Glomerular visceral epithelial cell (primary cell): ENCODE measurements around the gene KIAA1217.
"Not testable (repeated sequence)": the region's sequence is repeated elsewhere in the genome, so short reads cannot be mapped to it uniquely, and the experiment has no call there.

Source experiments
- DNase-seq: peaks from one replicate; pipeline ENCODE4 v3.0.0-alpha.2; 2016; ENCODE audit errors: extremely low spot score

KIAA1217 gene

DNA sequence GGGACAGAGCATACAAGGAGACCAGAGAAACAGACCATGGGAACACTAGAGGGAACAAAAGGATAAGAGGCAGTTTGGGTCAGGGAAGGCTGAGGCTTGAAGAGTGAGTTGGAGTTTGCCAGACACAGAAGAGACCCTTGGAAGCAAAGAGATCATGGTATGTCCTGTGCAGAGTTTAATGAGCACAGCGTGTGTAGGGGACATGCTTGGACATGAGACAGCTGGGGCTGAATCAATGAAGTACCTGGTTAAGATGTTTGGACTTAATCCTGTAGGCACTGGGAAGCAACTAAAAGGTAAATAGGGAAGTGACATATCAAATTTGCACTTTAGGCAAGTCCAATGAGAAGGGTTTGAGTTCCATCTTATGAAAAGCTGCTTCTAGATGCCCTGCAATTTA is 79.6 kb downstream of the KIAA1217 start:
- DNase-seq, result no peak

DNA sequence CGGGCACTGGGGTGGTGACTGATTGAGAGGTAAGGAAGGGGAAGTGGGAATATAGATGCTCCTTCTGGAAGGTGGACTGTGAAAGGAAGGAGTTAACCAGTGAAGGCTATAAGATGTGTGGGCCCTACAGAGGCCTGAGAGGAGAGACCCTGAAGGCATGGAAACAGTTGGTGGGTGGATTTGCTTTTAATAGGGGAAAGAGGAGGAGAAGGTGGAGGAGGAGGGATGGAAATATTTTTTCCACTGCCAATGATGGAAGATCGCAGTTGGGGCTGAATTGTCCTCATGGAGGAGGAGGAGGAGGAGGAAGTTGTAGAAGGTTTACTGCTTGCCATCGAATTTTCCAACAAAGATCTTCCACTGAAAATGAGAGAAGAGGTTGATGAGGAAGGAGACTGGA is 80.3 kb downstream of the KIAA1217 start:
- DNase-seq, result no peak

DNA sequence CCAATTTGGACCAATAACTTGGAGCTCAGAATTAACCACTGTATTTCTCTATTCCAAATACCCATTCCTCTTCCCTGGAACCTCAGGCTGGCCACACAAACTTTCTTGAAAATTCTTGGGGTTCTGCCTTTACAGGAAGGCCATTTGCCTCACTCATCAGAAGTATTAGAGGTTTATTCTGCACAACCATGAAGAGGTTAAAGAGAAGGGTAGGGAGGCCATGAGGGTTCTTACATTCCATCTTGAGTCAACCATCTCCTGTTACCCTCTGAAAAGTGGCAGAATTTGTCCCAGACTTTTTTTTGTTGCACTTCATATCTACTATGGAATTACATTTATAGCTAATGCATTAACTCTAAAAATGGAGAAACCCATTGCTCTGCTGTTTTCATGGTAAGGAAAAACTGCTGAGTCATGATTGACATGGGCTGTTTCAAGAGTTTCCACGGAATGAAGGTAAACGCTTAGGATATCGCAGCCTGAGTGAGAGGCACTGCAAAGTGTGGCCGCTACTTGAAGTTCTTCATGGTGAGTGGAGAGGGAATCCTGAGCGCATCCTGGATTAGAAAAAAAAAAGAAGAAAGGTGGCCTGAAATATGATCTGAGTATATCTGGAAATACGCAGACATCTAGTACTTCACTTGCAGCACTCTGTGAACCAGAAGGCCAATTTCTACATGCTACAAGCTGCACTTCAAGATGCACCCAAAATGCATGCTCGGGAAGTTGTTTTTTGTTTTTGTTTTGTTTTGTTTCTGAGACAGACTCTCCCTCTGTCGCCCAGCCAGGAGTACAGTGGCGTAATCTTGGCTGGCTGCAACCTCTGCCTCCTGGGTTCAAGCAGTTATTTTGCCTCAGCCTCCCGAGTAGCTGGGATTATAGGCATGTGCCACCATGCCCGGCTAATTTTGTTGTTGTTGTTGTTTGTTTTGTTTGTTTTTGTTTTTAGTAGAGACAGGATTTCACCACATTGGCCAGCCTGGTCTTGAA is 83.7 kb downstream of the KIAA1217 start:
- DNase-seq, result no peak

DNA sequence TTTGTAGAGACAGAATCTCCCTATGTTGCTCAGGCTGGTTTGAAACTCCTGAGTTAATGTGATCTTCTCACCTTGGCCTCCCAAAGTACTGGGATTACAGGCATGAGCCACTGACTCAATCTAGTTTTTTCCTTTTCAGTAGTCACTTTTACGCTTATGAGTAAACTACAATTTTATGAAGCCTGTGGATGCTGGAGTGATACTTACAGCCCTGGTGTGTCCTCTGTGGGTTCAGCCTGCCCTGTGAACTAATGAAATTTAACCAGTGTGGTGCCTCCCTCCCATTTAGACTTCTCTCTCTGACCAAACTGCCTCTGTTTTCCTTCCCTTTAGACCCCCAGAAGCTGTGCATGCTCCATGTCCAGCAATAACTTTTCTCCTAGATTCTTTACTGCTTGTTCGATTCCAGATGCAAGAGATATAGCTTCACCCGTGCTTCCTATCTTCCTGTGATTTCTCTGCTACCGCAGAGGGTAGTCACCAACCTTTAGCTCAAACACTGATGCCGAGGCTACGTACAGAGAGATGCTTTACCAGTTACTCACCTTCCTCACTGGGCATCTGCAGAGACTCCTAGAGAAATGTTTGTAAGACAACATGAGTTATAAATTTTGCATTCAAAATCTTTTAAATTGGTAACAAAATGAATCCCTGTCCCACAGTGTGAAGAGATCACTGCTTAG is 90.8 kb downstream of the KIAA1217 start:
- peak; percentile 35 for DNase-seq

DNA sequence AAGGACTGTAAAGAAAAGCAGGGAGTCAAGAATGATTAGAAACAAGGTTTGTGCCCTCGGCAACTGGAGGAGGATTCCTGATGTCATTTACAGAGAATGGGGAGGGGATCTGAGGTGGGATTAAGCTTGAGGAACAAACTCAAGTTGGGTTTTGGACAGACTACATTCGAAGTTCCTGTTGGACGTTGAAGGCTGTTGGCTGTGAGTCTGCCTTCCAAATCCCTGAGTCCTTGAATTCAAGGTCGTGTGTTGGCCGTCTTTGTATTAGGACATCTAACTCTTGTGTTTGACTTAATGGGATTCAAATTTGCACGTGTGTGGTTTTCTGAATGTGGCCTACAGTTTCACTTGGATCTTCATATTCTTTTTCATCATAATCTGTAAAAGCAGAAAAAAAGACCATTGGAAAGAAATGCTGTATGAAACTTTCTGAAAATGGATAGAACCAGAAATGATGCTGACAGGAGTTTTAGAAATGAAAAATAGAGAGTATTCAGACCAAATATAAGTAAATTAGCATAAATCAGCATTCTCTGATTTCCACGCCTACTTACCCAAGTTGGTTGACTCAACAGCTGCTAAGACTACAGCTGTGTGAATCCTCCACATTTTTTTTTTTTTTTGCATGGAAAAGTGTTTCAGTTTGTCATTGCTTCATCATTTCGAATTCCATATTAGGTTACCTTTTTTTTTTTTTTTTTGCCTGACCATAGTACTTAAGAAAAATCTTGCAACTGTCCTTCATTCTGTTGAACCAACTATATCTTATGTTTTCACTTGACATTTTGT is 94.8 kb downstream of the KIAA1217 start:
- DNase-seq, result no peak

DNA sequence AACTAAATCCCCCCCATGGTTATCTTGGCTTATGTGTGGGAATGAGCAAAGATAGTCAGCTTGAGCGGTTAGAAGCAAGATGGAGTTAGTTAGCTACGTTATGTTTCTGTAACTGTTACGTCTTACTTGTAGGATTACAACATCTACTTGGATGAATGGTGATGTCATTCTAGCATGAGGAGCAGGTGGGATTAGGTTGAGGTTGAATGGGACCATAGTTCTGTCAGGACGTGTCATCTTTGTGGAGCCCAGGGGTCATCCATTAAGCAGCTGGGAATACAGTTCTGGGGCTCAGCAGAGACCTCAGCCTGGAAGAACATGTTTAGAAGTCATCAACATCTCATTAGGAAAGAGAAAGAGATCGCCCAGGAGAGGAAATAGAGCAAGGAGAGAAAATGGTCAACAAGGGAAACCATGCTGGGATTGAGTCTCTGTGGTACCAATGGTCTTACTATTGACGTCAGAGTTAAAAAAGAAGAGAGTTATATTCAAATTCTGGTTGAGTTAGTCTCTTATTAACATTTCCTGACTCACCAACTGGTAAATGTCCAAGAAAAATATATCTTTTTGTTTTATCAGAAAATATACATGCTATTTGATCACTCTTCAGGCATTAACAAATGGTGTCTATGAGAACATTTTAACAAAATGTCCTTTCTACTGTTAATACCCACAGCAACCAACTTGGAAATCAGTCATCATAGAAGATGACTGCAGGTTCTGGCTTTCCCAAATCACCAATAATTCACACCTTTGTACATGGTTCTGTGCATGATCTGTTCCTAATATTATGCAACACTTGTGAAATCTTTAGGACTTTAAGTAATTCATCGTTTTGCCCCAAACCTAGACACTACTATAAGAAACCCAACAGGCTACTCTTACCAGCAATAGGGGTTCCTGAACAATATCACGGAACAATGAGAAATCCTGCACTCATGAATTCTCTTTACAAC is 96.9 kb downstream of the KIAA1217 start:
- no peak for DNase-seq

DNA sequence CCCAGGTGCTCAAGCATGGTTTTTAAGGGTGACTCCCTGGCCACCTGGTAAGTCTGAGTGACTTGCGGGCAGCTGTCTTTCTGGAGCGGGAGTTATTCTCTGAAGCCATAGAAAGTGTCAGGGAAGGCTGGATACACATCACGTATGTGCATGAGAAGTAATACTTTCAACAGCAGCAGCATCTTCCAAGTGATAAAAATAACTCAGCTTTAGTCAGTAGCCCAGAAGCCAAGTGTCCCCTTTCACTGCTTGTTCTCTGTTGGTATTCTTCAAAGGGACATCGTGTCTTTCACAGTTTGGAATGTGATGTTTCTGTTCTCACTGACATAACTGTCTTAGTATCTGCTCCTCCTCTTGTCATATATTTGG is 97.6 kb downstream of the KIAA1217 start:
- DNase-seq, result no peak

DNA sequence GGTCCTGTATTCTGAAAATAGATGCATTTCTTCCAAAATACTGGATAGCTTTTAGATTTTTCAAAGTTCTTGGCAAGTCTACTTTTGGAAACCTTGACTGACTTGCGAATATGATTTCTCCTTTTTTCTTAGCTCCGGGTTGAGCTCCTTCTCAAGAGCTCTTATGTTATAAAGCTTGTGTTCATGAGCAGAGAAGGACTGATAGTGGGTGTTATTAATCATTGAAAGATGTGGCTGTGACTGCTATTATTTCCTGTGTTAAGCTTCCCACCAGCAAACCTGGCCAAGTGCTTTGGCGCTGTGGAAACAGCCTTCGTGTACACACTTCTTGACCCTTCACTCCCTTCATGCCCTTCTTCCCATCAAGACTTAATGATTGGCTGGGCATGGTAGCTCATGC is 98.2 kb downstream of the KIAA1217 start:
- no peak for DNase-seq

DNA sequence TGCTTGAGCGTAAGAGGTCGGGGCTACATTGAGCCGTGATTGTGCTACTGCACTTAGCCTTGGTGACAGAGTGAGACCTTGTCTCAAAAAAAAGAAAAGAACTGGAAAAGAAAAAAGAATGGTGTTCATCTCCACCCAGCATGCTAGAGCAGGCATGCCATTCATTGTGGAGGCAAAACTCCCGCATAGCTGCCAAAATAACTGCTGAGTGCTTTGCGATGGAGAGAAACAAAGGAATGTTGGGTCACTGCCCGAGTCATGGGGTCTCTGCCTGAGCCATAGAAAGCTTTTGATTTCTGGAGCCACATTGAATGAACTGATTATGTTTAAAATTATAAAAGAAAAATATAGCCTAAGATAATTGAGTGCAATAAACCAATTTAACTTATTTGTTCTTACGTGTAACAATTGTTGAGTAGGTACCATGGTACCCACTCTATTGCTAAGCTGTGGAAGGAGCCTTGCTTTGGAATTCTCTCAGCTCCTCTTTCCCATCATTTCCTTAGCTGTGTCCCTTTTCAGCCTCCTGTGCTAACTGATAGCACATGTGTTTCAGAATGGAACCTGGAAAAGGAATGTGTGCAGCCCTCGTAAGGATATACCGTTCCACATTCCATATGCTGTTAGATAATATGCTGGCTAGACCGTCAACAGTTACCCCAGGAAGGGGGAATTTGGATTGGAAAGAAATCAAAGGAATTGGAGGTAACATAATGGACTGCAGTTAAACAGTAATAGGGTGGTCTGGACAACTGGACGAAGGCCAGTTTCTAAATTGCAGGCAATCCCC is 99.0 kb downstream of the KIAA1217 start:
- DNase-seq, result no peak

DNA sequence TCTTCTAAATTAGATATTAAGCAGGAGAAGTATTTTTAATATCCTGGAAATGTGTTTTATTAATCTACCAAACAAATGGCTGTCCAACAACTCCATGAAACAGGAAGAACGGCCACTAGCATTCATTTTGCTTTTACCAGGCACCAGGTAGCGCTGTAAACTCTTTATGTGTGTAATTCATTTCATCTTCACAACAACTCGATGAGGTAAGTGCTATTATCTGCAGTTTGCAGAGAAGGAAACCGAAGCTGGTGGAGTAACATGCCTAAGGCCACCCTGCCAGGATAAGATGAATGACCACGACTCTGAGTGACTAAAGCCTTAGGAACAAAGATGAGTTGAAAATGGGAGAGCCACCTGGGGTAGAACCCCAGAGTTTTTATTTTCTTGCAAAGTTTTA is 101.2 kb downstream of the KIAA1217 start:
- no peak for DNase-seq

DNA sequence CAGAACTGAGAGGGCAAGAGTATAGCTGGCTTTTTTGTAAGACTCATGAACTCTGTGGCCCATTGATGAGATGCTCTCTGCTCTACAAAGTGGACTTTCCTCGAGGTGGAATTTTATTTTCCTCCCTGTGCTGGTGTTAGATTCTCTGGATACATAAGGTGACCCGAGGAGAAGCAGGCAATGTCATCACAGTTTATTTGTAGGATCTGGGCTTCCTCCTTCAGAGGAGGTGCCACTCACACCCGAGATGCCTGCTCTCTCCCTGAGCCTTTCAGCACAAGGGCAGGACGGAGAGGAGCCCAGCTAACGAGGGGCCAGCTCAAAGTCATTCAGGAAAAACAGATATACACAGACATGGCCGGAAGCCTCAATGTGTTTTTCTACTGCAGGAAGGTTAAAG is 103.0 kb downstream of the KIAA1217 start:
- no peak for DNase-seq

DNA sequence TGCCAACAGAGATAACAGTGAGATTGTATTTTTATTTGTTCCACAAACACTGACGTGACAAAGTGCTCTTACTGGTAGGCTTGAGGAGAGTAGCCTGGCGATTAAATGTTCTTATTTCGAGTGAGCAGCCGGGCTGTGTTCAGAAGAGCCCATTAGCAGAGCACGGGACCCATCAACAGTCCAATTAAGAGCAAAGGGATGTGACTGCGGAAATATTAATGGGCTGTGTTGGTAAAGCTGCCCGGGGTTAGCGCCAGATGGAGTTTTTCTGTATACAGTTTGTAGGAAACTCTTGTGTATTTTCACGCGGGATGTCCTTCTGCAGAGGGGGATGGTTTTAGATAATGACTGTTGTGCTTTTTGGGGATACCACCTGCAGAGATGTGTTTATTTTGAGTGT is 104.3 kb downstream of the KIAA1217 start:
- DNase-seq, result no peak

DNA sequence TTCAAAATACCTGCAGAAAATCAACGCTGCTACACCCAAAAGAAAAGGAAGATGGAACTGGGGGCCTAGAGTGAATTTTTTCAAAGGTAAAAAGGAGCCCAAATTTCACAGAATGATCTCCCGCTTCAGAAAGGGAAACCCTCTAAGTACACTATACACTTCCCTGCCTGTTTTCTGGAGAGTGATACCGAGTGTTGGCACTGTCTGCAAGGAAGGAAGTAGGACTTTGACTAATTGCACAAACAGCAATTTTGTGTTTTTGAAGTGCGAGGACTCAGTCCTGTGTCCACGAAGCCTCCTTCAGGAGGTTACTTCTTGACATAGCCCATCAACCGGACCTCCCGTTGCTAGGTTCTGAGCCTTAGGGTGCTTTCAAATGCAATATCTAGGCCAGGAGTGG is 106.3 kb downstream of the KIAA1217 start:
- no peak for DNase-seq

DNA sequence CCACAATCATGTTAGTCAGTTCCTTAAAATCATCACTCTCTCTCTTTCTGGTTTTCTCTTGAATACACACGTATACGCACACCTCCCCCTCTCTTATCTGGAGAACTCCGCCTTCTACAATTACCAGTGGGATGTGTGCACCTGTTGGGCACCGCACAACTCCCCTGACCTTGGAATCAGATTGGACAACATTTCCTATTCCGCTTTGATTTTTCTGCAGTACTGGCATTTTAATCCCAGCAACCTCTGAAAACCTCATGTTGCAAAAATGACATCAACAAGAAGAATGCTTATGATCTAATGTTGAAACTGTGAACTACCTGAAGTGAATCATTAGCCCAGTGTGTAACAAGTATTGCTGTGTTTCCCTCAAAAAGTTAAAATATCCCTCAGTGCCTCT is 109.6 kb downstream of the KIAA1217 start:
- DNase-seq, result peak; percentile 4

DNA sequence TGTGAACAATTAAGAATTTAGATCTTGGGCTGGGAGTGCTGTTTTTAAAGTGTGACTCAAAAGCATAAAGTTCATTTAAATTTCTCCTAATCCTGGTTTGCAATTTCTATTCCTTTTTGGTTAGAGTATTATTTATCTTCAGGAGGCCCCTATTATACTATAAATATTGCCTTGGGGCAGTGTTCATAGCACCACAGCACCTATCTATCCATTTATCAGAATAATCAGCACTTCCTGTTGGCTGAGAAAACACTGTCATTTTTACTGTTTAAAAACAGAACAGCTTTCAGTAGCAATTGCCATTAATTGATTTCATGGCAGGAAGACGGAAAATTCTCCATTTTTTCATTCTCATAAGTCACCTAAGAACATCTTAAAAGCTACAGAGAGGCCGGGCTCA is 111.4 kb downstream of the KIAA1217 start:
- DNase-seq, result no peak

DNA sequence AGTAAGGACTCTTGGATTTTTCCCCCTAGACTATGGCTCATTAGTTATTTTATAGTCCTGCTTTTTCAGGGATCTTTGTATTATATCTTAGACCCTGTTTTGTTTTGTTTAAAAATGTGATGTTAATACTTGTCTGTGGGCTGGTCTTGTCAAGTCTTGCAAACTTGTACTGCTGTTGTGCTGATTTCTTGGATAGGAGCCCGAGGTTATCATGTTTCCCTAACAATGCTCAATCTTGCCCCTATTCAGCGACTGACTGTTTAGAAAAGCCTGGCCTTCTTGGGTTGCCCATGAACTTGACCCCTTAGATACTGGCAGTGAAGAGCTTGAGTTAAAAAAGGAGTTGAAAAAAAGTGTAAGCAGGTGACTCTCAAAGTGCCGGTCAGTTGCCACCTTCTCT is 115.7 kb downstream of the KIAA1217 start:
- no peak for DNase-seq

DNA sequence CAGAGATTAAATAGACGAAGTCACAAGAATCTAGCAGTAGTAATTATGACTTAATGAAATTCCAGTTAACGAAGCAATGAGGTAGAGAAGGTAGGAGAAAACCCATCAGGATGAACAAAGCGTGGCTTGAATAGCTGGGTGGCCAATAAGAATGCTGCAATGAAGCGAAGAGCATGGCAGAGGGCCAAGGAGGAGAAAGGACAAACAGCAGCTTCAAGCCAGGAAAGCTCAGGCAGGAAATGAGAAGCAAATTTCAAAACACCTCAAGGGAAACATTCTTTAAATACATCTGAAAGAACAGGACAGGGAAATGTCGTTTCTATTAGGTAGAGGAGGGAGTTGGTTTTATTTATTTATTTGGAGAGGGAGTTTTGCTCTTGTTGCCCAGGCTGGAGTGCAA is 122.5 kb downstream of the KIAA1217 start:
- DNase-seq, result no peak

DNA sequence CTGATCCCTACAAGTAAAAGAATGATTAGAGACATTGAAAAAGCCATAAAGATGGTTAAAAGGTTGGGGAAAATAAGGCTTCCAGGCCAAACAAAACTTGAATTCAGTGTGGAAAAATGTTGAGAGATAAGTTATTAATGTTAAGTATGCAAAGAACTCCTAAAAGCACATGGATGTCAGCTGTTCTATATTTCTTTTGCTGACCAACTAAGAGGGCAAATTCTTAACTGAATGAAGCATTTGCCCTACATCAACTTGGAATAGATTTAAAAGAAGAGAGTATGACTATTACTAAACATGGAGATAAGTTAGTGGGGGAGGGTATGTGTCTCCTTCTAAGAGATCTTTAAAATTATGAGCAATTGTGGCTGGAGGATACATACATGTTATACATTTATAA is 124.8 kb downstream of the KIAA1217 start:
- DNase-seq, result no peak

DNA sequence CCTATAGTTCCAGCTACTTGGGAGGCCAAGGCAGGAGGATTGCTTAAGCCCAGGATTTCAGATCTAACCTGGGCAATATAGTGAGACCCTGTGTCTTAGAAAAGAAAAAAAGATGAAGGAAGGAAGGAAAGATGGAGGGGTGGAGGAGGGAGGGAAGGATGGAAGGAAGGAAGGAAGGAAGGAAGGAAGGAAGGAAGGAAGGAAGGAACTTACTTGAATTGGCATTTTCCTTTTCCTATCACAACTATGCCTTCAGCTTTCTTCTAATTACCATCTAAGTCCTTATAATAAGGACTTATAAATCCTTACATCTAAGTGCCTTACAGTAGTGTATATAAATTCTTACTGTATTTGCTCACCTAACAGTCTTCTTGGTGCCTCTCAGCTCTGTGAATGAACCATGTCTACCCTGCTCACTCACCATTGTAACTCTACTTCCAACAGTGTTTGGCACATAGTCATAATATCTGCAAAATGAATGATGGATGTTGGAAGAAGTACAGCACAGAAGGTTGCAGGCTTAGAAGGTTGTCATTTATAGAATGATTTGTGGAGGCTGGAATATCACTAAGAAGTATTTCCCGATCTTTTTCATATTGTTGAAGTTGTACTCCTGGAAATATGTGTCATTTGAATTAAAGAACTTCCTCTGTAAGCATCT is 125.5 kb downstream of the KIAA1217 start:
- no peak for DNase-seq

DNA sequence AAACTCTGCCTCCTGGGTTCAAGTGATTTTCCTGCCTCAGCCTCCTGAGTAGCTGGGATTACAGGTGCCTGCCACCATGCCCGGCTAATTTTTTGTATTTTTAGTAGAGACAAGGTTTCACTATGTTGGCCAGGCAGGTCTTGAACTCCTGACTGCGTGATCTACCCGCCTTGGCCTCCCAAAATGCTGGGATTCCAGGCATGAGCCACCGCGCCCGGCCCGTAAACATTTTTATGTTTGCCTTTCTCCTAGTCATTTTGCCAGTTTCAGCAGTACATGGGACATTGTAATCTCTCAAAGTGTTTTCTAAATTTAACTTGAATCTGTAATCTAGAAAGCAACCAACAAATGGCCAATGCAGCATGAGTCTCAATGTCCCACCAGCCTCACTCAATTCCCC is 128.8 kb downstream of the KIAA1217 start:
- DNase-seq, result not testable (repeated sequence)
